ENCODE measurements around the gene LRP1. TPM values are rescaled to one million over a fixed set of nuclear protein-coding genes. Genes with fewer than 3 reads are reported as not detected.
A peak's percentile ranks its signal among the peaks of the same experiment; 100 is the strongest.

The LRP1 gene
- total RNA-seq, 1 donor from 2014 or later: 61.0 TPM

DNA sequence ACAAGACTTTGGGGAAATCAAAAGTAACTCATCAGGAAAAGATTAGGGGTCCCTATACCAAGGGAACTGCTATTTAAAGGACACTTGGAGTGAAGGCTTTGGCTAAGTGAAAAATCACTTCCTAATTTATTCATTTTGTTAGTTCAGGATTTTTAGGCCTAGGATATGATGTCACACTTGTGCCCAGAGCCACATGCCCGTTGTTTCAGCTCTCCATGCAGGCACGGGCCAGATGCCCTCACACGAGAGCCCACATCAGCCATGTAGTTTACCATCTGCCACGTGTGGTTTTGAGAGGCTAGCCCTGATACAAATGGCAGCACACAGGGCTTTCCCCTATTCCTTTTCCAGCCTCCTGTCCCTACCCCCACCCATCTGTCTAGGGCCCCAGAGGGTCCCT, 31.0 kb downstream of the LRP1 start:
- Histone ChIP-seq H3K9me3 (replicated peaks) (no peaks in the 10 kb centered on the region), H3K4me1 (peaks cover 20% of the 10 kb centered on the region), H3K27ac (replicated peaks) (peak overlapping the region; percentile 30), H3K36me3 (peaks cover 100% of the 10 kb centered on the region), H3K27me3 (ENCODE audit: low read depth) (no peaks in the 10 kb centered on the region), H3K4me3 (no peak overlapping the region)
- no peak for DNase-seq
- TF ChIP-seq, protein P1, sequence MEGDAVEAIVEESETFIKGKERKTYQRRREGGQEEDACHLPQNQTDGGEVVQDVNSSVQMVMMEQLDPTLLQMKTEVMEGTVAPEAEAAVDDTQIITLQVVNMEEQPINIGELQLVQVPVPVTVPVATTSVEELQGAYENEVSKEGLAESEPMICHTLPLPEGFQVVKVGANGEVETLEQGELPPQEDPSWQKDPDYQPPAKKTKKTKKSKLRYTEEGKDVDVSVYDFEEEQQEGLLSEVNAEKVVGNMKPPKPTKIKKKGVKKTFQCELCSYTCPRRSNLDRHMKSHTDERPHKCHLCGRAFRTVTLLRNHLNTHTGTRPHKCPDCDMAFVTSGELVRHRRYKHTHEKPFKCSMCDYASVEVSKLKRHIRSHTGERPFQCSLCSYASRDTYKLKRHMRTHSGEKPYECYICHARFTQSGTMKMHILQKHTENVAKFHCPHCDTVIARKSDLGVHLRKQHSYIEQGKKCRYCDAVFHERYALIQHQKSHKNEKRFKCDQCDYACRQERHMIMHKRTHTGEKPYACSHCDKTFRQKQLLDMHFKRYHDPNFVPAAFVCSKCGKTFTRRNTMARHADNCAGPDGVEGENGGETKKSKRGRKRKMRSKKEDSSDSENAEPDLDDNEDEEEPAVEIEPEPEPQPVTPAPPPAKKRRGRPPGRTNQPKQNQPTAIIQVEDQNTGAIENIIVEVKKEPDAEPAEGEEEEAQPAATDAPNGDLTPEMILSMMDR (IDR thresholded peaks at IDR 0.05; ENCODE audit: borderline replicate concordance): no peak
- intact Hi-C loops (cut with micrococcal nuclease): no loop called here

DNA sequence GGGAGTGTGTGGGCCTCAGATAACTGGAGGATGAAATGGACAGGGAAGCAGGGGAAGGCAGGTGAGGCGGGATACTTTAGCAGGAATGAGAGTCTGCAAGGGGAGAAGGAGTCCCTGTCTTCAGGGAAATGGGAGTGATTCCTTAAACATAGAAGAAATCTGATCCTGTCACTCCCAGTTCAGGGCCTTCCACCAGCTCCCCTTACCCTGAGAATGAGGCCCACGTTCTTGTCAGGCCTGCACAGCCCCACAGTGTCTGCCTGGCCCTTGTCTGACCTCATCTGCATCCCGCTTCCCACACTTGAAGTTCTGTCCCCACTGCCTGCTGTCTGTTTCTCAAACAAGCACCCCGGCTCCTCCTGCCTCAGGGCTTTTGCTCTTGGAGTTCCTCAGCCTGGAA, 31.8 kb downstream of the LRP1 start:
- TF ChIP-seq, protein P1 (IDR thresholded peaks at IDR 0.05; ENCODE audit: borderline replicate concordance): no peak
- Histone ChIP-seq H3K36me3 (peaks cover 100% of the 10 kb centered on the region), H3K9me3 (replicated peaks) (no peaks in the 10 kb centered on the region), H3K27me3 (ENCODE audit: low read depth) (no peaks in the 10 kb centered on the region), H3K27ac (replicated peaks) (peak overlapping the region; percentile 30), H3K4me3 (no peak overlapping the region), H3K4me1 (peaks cover 17% of the 10 kb centered on the region)
- intact Hi-C loops (cut with micrococcal nuclease): no loop called here
- DNase-seq: no peak

DNA sequence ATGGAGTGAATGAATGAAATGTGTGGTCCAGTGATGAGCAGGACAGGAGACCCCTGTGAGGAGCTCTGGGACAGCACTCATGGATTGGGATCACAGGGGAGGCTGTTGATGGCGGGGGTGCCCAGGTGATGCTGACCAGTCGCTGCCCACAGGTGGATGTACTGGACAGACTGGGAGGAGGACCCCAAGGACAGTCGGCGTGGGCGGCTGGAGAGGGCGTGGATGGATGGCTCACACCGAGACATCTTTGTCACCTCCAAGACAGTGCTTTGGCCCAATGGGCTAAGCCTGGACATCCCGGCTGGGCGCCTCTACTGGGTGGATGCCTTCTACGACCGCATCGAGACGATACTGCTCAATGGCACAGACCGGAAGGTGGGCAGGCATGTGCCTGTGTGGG, 32.5 kb downstream of the LRP1 start:
- intact Hi-C loops (cut with micrococcal nuclease): no loop called here
- Histone ChIP-seq H3K4me1 (peaks cover 17% of the 10 kb centered on the region), H3K4me3 (no peak overlapping the region), H3K9me3 (replicated peaks) (no peaks in the 10 kb centered on the region), H3K36me3 (peaks cover 100% of the 10 kb centered on the region), H3K27ac (replicated peaks) (no peak overlapping the region), H3K27me3 (ENCODE audit: low read depth) (no peaks in the 10 kb centered on the region)
- TF ChIP-seq, protein P1 (IDR thresholded peaks at IDR 0.05; ENCODE audit: borderline replicate concordance): no peak
- DNase-seq: no peak

DNA sequence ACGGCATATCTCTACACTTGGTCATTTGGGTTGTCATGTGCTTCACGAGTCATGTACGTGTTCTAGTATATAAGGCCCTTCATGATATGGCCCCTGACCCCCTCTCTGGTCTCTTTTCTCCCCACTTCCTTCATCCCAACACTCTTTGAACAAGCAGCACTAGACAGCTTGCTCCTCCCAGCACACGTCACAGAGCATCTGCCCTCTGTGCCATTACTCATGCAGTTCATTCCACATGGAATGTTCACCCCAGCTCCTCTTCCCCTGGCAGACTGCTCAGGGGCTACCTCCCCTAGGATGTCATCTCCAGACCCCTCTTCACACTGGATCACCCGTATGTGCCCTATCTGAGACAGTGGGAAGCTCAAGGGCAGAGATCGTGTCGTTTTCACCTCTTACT, 33.2 kb downstream of the LRP1 start:
- no peak overlapping the region for H3K4me3 ChIP-seq
- peaks cover 17% of the 10 kb centered on the region for H3K4me1 ChIP-seq
- H3K27me3 ChIP-seq (ENCODE audit: low read depth): no peaks in the 10 kb centered on the region
- H3K27ac ChIP-seq (replicated peaks): no peak overlapping the region
- peaks cover 100% of the 10 kb centered on the region for H3K36me3 ChIP-seq
- no peaks in the 10 kb centered on the region for H3K9me3 ChIP-seq (replicated peaks)
- TF ChIP-seq, protein P1 (IDR thresholded peaks at IDR 0.05; ENCODE audit: borderline replicate concordance): no peak
- intact Hi-C loops (cut with micrococcal nuclease): no loop called here
- no peak for DNase-seq

DNA sequence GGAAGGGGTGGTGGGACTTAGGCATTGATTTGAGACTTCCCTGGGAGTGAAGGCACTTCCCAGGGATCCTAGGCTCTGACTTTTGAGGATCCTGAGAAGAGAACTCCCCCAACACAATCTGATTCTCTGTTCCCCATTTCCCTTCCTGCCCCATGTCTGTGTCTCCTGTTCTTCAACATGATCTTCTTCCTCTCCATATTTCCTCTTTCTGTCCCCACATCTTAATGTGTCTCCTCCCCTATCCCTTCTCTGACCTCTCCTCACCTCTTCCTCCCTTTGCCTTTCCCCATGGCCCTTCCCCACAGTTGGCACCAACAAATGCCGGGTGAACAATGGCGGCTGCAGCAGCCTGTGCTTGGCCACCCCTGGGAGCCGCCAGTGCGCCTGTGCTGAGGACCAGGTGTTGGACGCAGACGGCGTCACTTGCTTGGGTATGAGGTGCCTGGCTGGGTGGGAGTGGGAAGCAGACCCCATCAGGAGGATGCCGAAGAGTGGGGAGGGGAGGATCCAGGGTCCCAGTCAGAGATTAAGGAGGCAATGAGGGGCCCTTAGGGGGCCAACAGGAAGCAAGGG, 34.4 kb downstream of the LRP1 start:
- Histone ChIP-seq H3K27ac (replicated peaks) (no peak overlapping the region), H3K27me3 (ENCODE audit: low read depth) (no peaks in the 10 kb centered on the region), H3K4me1 (peaks cover 16% of the 10 kb centered on the region), H3K36me3 (peaks cover 100% of the 10 kb centered on the region), H3K9me3 (replicated peaks) (no peaks in the 10 kb centered on the region), H3K4me3 (no peak overlapping the region)
- intact Hi-C loops (cut with micrococcal nuclease): no loop called here
- DNase-seq: no peak
- TF ChIP-seq, protein P1 (IDR thresholded peaks at IDR 0.05; ENCODE audit: borderline replicate concordance): no peak
